Left ventricle myocardium superior (tissue), 1 donor: ENCODE results near the gene NOTUM. TPM values are rescaled to one million over a fixed set of nuclear protein-coding genes. Genes with fewer than 3 reads are reported as not detected.
"Not testable (repeated sequence)": the region's sequence is repeated elsewhere in the genome, so short reads cannot be mapped to it uniquely, and the experiment has no call there.

Experiments used
- ATAC-seq: fragments of 200-7000 bp; cut with Tn5 transposase; one replicate; pipeline ENCODE4 v1.9.1; 2020; ENCODE audit warnings: mild to moderate bottlenecking, moderate library complexity
- DNase-seq: peaks from one replicate; pipeline ENCODE4 v3.0.0-alpha.2; 2020
- intact Hi-C: fragments of 100-400 bp; cut with micrococcal nuclease; formaldehyde crosslinking; loops from one replicate; pipeline ENCODE4 v1.11.0; 2022
- total RNA-seq: library from RNA; stranded (reverse); fragmentation: NEBNext Ultra II Directional; extraction: Animal tissue kit (Norgen Biotek cat#: 25700); gene quantifications from one replicate; pipeline ENCODE4 v1.2.1, GENCODE V29; 2021
- donor health status: DM: no; HTN: yes; CAD: no; lungs with severe emphysema.

The NOTUM gene
- total RNA-seq, 1 donor from 2014 or later, result 0.52 TPM

DNA sequence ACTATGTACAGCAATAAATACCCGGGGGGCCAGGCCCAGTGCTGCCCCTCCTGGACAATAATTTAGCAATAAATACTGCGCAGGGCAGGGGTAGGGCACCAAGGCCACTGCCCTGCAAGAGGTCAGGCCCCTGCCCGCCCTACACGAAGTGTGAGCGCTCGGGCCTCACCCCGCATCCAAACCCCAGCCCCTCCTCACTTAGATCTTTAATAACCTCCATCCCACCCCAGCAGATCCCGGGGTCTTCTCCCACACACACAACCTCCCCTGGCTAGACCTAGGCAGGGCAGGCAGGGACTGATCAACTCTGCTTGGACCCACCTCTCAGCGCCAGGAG, 42.7 kb downstream of the NOTUM start:
- DNase-seq, intact Hi-C loops: not testable (repeated sequence)
- peak; percentile 12 for ATAC-seq

DNA sequence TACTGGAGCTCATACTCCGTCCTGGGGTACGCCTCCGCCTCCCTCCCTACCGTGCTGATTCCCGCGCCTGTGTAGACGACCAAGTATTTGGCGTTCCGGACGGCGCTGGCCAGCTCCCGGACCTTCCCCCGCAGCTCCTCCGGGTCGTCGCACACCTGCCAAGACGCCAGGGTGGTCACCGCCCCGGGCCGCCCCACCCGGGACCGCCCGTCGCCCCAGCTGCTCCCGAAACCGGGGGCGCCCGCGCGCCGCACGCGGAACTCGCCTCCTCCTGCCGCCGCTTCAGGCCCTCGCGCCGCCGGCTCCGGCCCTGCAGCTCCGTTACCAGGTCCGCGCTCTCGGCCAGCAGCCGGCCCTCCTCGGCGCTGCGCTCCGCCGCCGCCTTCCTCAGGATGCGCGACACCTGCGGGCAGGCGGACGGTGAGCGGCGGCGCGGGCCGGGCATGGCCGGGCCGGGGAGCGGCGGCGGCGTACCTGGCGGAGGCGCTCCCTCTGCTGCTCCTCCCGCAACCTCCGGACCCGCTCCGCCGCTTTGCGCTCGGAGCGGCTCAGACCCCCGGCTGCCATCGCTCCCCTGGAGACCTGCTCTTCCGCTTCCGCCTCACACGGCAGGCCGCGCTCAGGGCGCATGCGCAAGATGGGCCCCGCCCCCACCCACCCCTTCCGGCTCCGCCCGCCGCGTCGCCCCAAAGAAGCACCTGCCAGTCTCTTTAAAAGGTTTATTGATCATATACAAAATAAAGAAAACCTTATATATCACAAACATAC, 43.2 kb downstream of the NOTUM start, which contains the start of gene SIRT7:
SIRT7 (minus strand) TSS at position 612 of the 768 bp plus-strand sequence; CDS start at position 567, 45 bp downstream.
- peak; percentile 82 for ATAC-seq
- intact Hi-C loops, result no loop called here

DNA sequence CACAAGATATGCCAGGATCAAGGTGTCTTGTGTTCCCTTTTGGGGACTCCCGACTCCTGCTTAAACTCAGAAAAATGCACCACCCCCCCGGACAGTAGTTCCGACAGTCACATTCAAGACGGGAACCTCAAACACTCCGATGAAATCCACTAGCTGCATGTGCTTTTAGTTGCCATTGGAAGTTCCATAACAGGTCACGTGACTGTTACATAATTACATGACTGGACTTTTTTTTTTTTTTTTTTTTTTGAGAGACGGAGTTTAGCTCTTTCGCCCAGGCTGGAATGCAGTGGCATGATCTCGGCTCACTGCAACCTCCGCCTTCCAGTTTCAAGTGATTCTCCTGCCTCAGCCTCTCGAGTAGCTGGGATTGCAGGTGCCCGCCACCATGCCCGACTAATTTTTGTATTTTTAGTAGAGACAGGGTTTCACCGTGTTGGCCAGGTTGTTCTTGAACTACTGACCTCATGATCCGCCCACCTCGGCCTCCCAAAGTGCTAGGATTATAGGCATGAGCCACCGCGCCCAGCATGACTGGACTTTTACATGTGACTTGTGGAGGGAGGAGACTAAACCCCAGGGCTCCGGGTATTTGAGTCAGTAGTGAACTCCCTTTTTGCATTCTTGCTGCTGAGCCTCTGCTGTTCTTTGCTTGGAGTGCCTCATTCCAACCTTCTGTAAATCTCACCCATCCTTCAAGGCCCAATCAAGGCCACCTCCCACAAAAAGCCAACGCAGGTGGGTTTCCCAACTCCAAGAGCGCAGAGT, 44.6 kb downstream of the NOTUM start:
- intact Hi-C loops, result no loop called here
- ATAC-seq (no peak), DNase-seq (no peak)

More for the DNA sequence above, 43.2 kb downstream of the NOTUM start, which contains the start of gene SIRT7:
- DNase-seq, result peak; percentile 85

DNA sequence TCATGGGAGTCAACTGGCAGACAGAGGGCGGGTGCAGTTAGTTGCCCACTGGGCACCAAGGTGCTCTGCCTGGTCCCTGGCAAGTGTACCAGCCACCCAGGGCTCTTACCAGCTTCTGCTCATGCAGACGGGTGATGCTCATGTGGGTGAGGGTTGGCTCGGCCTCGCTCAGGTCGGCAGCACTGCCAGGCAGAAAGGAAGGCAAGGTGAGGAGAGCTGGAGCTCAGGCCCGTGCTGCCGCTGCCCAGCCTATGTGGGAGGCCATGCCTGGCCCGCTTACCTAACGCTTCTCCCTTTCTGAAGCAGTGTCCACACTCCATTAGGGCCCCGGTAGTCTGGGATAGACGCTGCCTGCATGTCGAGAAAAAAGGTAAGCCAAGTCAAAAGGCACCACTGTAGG, 45.7 kb downstream of the NOTUM start:
- ATAC-seq (no peak), DNase-seq (no peak)
- intact Hi-C loops, result no loop called here

DNA sequence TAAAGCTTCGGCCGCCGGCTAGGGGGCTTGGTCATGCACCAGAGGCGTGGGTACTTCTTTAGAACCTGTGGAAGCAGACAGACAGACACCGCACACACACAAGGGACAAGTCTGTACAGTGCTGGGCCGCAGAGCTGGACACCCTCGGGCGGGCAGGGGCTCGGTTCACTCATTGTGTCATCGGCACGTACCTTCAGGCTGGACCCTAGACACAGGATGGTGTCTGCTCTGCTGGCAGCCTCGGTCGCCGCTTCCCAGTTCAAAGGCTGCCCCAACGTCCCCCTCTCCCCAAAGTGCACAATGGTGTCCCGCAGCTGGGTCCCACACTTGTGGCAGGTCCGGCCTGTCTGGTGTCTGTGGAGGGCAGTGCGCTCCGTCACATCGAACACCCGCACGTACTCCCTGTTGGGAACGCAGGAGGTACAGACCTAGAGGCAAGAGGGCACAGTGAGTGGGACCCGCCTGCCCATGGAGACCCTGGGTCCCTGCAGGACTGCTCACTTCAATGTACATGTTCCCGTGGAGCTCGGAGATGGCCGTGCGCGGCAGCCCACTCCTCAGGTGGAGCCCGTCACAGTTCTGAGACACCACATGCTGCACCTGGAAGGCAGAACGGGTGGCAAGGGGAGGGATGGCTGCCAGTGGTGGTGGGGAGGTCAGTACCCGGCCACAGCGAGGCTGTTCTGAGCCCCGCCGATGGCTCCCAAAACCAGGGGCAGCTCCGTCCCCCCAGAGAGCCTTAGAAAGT, 46.7 kb downstream of the NOTUM start:
- DNase-seq (no peak), ATAC-seq (no peak)
- intact Hi-C loops, result no loop called here

DNA sequence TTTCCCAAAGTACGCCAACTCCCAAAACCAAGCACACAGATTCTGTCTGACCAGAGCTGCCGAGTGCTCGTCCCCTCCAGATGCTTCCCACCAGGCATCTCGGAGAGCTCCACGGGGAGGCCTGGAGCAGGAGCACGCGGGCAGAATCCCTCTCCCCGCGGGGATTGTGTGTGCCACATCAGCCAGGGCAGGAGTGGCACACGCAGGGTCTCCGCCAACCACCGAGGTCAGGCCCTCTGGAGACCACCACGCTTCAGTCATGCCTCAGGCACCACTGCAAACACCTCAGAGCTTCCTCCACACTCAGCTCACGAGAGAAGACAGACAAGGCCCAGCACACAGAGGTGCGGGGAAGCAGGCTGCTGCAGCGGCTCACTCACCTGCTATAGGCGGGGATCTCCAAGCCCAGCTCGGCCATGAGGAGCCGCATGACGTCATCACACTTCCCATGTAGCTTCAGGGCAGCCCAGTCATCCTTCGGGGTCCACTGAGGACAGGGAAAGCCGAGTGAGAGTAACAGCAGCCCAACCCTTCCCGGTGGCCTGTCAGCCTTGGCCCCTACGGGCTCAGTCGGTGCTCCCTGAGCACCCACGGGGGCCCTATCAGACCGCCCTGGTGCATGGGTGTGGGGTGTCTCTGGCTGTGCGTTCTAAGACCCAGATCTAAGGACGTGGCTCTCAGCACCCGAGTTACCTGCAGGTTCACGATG, 47.4 kb downstream of the NOTUM start:
- intact Hi-C loops, result no loop called here
- ATAC-seq (no peak), DNase-seq (no peak)

DNA sequence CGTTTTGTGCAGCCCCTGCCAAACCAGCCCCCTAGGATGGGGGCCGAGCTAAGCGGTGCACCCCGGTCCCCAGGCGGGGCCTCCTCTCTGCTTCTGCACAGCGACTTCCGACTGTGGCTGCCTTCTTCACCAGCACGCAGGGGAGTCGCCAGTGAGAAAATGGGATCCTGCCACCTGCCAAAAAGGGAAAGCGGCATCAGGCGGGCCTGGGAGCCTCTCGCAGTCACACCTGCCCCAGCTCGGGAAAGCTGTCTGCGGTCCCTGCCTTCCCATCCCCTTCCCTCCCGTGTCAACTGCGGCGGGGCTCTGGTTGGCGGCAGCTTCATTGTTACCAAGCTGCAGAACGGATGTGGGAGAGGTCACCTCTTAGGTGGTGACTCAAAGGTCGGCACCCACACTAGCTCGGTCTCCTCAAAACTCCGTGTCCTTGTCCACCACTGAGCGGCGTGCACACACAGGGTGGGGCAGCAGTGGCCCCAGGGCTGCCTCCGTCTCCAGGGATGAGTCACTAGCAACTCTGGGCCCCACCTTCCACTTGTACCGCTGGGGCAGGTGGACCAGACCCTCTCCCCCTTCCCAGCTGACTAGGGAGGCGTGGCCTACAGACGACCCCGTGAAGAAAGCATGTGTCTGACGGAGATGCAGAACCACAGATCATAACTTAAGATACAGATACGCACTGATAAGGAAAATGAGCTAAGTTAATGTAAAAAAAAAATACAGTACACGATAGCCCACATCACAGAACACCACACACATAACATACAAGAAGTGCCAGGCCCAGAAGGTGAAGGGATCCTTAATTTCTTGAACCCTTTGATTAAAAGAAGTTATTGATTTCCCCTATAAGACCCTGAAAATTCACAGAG, 48.3 kb downstream of the NOTUM start:
- intact Hi-C loops, result no loop called here
- no peak for ATAC-seq
- DNase-seq, result no peak

DNA sequence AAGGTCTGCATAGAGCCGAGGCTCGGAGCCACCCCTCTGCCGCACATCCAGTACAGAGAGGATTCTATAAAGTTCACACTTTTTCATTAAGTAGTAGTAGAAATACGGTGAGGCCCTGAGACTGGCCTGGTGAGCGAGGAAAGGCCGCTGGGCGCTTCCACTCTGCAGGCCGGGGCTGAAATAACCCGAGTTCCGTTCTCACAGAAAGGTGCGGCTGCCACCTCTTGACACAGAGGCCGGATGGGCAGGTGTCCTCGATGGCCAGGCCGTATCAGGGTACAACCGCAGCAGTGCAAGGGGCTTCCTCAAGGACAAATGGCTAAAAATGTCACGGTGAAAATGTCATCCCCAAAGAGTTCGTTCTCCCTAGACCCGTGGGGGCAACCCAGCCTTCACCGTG, 49.0 kb downstream of the NOTUM start:
- no peak for ATAC-seq
- intact Hi-C loops, result no loop called here
- no peak for DNase-seq

DNA sequence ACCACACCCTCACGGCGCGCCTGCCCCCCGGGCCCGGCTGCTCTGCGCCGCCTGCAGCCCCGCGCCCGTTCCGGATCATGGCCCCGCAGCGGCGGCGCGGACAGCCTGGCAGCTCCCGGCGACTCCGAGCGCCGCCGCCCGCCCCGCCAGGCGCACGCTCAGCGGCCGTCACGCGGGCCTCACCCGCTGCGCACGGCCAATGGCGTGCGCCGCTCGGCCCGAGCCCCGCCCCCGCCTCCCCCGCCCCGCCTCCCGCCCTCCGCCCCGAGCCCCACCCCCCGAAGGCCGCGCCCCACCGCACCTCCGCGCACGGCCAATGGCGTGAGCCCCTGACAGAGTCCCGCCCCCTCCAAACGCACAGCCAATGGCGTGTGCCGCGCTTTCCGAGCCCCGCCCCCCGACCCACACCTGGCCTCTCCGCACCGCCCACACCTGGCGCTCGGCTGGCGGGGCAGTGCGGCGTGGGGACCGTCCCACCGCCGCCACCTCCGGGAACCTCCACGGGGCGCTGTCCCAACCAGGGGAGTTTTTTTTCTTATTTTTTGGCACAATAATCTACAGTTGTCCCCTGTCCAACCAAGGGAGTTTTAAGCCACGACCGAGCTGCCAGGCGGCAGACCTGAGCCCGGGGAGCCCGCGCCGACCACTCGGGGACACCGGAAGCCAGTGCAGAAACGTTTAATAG, 49.6 kb downstream of the NOTUM start, which contains the start of gene PCYT2:
PCYT2 (minus strand) TSS at position 123 of the 685 bp plus-strand sequence; CDS start at position 79, 44 bp downstream.
- peak; percentile 94 for ATAC-seq
- intact Hi-C loops, result no loop called here

DNA sequence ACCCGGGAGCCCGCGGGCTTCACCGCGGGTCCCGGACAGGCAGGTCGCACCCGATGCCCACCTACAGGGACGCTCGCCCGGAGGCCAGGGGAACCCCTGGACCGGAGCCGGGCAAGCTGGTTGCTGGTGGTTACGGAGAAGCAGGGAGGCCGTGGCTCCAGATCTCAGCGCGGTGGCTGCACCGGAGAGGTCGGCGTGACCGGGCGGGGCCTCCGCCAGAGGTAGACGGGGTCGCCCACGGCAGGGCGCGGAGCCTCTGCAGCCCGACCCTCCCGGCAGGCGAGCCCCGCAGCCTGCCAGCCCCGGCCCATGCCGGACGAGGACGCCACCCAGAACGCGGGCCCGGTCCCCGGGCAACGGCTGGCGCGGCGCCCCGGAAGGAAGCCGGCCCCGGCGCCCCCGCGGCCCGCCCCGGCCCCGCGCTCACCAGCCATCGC, 50.1 kb downstream of the NOTUM start:
- DNase-seq, result no peak
- ATAC-seq, result peak; percentile 2
- intact Hi-C loops, result no loop called here

More for the DNA sequence above, 49.6 kb downstream of the NOTUM start, which contains the start of gene PCYT2:
- peak; percentile 94 for DNase-seq

DNA sequence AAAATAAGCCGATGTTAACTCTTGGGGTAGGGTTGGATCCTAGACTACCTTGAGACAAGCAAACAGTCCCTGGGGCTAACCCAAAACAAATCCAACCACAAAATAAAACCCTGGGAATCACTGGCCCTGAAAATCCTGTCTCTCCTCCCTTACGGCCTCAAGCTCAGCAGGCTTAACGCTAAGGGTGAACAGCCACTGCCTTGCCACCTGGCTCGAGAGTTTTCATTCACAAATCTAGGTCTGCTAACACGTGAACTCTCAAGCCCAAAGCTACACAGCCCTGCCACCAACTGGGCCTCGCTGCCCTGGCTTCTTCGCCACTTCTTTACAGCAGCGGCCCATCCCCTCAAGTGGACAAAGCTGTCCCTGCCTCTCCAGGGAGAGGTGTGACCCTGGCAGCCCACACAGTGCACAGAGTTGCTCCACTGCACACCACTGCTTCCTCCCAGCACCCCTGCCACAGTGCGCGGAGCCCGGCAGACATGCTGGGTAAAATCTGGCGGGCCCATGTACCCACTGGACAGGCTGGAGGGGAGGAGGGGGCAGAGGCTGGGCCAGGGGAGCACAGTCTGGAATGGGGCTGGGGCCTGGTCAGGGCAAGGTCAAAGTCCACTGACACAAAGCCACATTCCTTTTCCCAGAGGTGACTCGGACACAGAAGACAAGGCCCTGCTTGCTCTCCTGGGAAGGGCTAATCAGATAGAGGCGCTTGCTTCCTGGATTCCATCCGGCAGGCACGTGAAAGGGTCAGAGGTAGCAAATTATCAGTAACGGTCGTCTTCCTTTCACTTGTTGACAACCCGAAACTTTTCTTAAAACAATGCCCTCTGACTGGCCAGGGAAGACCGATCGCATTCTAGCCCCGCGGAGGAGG, 50.8 kb downstream of the NOTUM start:
- DNase-seq, result no peak
- no peak for ATAC-seq
- intact Hi-C loops, result no loop called here

DNA sequence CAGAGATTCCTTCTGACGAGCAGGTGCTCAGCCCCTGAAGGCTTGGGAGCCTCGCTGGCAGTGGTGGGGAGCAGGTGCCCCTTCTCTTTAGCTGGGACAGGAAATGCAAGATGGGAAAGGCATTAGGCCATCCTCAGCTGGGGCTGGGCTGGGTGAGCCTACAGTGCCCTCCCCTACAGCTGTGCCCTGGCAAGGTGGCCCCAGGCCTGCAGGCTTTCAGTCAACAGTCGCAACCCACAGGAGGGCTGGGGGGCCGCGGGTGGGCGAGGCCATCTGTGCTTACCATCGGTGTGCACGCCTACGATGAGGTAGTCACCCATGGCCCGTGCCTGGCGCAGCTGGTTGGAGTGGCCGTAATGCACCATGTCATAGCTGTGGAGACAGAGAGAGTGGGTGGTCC, 51.8 kb downstream of the NOTUM start:
- intact Hi-C loops, result no loop called here
- ATAC-seq (no peak), DNase-seq (no peak)

DNA sequence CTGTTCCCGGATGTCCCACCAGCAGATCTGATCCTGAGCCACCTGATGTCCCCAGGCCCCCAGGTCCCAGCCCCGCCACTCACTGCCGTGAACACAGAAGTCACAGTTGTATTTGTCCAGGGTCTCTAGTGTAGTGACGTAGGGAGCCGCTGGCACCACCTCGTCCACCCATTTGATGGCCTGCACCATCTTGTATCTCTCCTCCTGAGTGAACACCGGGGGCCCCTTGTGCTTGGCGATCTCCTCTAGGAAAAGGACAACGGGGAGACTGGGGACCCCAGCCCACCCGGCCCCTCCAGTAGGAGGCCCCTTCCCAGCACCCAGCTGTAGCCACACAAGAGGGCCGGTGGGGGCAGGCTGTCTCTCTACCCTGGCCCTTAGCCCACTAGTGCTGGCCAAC, 52.2 kb downstream of the NOTUM start:
- intact Hi-C loops, result no loop called here
- ATAC-seq (no peak), DNase-seq (no peak)

DNA sequence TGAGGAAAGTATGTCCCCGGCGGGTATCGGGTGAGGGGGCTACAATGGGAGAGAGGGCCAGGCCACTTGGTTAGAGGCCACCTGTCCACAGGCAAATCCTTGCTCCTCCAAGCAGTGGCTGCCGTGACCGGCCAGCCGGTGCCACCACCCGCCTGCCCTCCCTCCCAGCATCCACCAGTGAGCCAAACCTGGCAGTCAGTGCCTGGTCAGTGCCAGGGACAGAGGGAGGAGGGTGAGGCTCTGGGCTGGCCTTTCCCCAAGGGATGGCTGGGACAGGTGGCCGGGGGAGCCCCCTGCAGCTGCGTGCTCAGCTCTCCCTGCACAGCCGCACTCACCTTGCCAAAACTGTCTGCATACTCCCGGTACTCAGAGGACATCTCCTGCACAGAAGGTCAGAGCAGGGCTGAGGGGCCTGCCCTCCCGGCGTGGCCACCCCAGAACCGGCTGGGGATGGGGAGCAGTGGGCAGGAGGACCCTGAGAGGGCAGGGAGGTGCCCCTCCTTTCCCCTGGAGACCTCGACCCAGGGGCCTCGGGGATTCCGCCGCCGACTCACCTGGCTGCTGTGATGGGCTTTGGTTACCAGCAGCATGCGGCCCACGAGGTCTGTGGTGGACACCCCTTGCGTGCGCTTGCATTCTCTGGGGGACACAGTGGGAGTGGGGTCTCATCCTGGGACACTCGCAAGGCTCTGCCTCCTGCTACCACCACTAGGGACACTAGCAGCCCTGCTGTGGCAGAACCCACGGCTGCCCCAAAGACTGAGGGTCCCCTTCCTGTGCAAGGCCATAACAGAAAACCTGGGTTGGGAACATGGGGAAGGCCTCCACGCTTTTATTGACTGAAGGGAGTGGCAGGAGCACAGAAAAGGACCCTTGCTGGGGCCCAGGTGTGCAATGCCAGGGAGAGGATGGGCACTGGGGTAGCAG, 53.5 kb downstream of the NOTUM start:
- DNase-seq, result no peak
- ATAC-seq, result no peak
- intact Hi-C loops, result no loop called here

DNA sequence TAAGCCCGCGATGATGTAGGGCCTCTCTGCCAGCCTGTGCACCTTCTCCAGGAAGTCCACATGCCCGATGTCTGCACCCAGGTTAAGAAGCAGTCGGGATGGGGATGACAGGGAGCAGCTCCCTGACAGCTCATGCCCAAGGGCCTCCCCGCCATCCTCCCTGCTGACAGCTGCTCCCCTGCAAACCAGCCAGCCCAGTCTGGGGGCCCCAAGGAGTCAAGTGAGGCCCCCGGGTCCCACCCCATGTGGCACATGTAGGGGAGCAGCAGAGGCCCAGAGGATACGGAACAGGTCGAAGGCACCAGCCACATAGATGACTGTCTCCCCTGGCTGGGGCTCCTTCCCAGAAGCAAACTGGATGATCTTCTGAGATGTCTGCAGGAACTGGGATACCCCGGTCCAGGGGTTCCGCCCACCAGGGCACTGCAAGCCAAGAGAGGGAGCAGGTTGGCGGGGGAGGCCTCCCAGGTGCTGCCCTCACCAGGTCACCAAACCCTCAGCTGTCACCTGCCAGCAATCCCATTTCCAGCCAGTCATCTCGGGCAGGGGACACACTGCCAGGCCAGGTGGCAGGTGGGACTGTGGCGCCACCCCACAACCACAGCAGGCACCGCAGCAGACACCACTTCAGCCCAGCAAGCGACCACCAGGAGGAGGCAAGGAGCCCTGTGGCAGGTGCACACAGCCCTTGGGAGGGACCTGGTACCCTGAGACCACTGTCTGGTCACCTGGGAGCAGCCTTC, 54.3 kb downstream of the NOTUM start:
- intact Hi-C loops, result no loop called here
- DNase-seq (no peak), ATAC-seq (no peak)
